GM18498 (cell line): ENCODE results near the gene TIPARP.
A peak's percentile ranks its signal among the peaks of the same experiment; 100 is the strongest.

Experiments
- ATAC-seq: cut with Tn5 transposase; IDR thresholded peaks from one replicate; pipeline ENCODE4 v1.9.1; 2021; ENCODE audit warnings: mild to moderate bottlenecking, moderate library complexity; ENCODE audit not compliant: unreplicated experiment

TIPARP gene

GRCh38 chr3:156674046-156674910, at the start of gene TIPARP:
TIPARP (plus strand) TSS chr3:156674590; CDS start chr3:156677698, 3,108 bp downstream.
- peak; percentile 82 for ATAC-seq

- no peak for ATAC-seq
Measured at GRCh38 chr3:156626104-156626503, 48.3 kb upstream of the TIPARP start.

- no peak for ATAC-seq
Measured at GRCh38 chr3:156627946-156628569, 46.3 kb upstream of the TIPARP start.

GRCh38 chr3:156628836-156629618, 45.4 kb upstream of the TIPARP start:
- ATAC-seq = no peak

GRCh38 chr3:156630081-156630772, 44.2 kb upstream of the TIPARP start:
- no peak for ATAC-seq

- no peak for ATAC-seq
Measured at GRCh38 chr3:156630773-156631093, 43.7 kb upstream of the TIPARP start.

- ATAC-seq = no peak
Measured at GRCh38 chr3:156631323-156631722, 43.1 kb upstream of the TIPARP start.

GRCh38 chr3:156632601-156633000, 41.8 kb upstream of the TIPARP start:
- no peak for ATAC-seq

GRCh38 chr3:156633335-156633734, 41.1 kb upstream of the TIPARP start:
- ATAC-seq = no peak

- ATAC-seq = no peak
Measured at GRCh38 chr3:156635034-156635433, 39.4 kb upstream of the TIPARP start.

- ATAC-seq = no peak
Measured at GRCh38 chr3:156635973-156636372, 38.4 kb upstream of the TIPARP start.

- no peak for ATAC-seq
Measured at GRCh38 chr3:156637480-156638022, 36.8 kb upstream of the TIPARP start.

- no peak for ATAC-seq
Measured at GRCh38 chr3:156638271-156638670, 36.1 kb upstream of the TIPARP start.

GRCh38 chr3:156639414-156640023, 34.9 kb upstream of the TIPARP start:
- ATAC-seq = no peak

- ATAC-seq = no peak
Measured at GRCh38 chr3:156641618-156641975, 32.8 kb upstream of the TIPARP start.

- ATAC-seq = peak; percentile 26
Measured at GRCh38 chr3:156642750-156643728, 31.4 kb upstream of the TIPARP start.

GRCh38 chr3:156643729-156644389, 30.5 kb upstream of the TIPARP start:
- peak; percentile 91 for ATAC-seq

GRCh38 chr3:156644958-156645357, 29.4 kb upstream of the TIPARP start:
- no peak for ATAC-seq

- no peak for ATAC-seq
Measured at GRCh38 chr3:156646958-156647357, 27.4 kb upstream of the TIPARP start.
